ENCODE data around the gene CADPS.

CADPS gene

DNA sequence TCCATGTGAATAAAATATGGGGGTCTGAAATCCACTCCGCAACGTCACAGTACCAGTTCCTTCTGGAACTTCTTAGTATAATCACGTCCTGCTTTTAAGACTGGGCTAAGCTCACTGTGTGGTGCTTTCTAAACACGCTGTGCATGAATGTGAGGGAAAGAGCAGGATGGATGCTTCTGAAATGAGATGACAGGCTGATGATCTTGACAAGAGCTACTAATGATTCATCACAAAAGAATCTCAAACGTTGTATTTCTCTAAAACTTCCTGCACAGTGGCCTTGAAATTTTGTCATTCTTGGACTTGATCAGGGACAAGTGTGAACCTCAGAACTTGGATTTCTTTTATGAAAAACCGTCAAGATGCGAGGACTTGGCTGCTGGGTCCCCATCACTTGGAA lies 221.4 kb downstream of the CADPS start:
- H3K4me3 Mint-ChIP-seq: no peak overlapping the region
- H3K36me3 Mint-ChIP-seq (ENCODE audit: low read depth): no peaks in the 10 kb centered on the region
- H3K9me3 Mint-ChIP-seq: no peaks in the 10 kb centered on the region
- H3K27me3 Mint-ChIP-seq: no peaks in the 10 kb centered on the region
- H3K27ac Mint-ChIP-seq: no peak overlapping the region
- no peak for DNase-seq
- no peaks in the 10 kb centered on the region for H3K4me1 Mint-ChIP-seq (ENCODE audit: low read depth)

GRCh38 chr3:62647711-62648110 lies 227.5 kb downstream of the CADPS start:
- Mint-ChIP-seq H3K4me3 (no peak overlapping the region), H3K27me3 (no peaks in the 10 kb centered on the region)

GRCh38 chr3:62644493-62644892 lies 230.7 kb downstream of the CADPS start:
- H3K36me3 Mint-ChIP-seq (ENCODE audit: low read depth): no peaks in the 10 kb centered on the region
- H3K4me3 Mint-ChIP-seq: no peak overlapping the region
- no peak for DNase-seq
- no peak overlapping the region for H3K27ac Mint-ChIP-seq
- no peaks in the 10 kb centered on the region for H3K4me1 Mint-ChIP-seq (ENCODE audit: low read depth)
- no peaks in the 10 kb centered on the region for H3K9me3 Mint-ChIP-seq
- no peaks in the 10 kb centered on the region for H3K27me3 Mint-ChIP-seq

More at GRCh38 chr3:62647711-62648110, 227.5 kb downstream of the CADPS start:
- Mint-ChIP-seq H3K4me1 (ENCODE audit: low read depth) (no peaks in the 10 kb centered on the region), H3K9me3 (no peaks in the 10 kb centered on the region), H3K36me3 (ENCODE audit: low read depth) (no peaks in the 10 kb centered on the region), H3K27ac (no peak overlapping the region)
- DNase-seq: no peak

GRCh38 chr3:62638316-62638715 lies 236.9 kb downstream of the CADPS start:
- no peak for DNase-seq
- no peak overlapping the region for H3K4me3 Mint-ChIP-seq
- no peaks in the 10 kb centered on the region for H3K36me3 Mint-ChIP-seq (ENCODE audit: low read depth)
- no peaks in the 10 kb centered on the region for H3K4me1 Mint-ChIP-seq (ENCODE audit: low read depth)
- H3K27me3 Mint-ChIP-seq: no peaks in the 10 kb centered on the region
- no peak overlapping the region for H3K27ac Mint-ChIP-seq
- no peaks in the 10 kb centered on the region for H3K9me3 Mint-ChIP-seq

- Mint-ChIP-seq H3K36me3 (ENCODE audit: low read depth) (no peaks in the 10 kb centered on the region), H3K9me3 (no peaks in the 10 kb centered on the region), H3K27me3 (no peaks in the 10 kb centered on the region), H3K27ac (no peak overlapping the region), H3K4me1 (ENCODE audit: low read depth) (no peaks in the 10 kb centered on the region), H3K4me3 (no peak overlapping the region)
- DNase-seq: no peak
These were observed 238.9 kb downstream of the CADPS start for GRCh38 chr3:62636235-62636826.

- DNase-seq: no peak
- H3K36me3 Mint-ChIP-seq (ENCODE audit: low read depth): no peaks in the 10 kb centered on the region
- H3K27ac Mint-ChIP-seq: no peak overlapping the region
- peaks cover 6% of the 10 kb centered on the region for H3K27me3 Mint-ChIP-seq
- H3K4me3 Mint-ChIP-seq: no peak overlapping the region
- no peaks in the 10 kb centered on the region for H3K9me3 Mint-ChIP-seq
- H3K4me1 Mint-ChIP-seq (ENCODE audit: low read depth): no peaks in the 10 kb centered on the region
These were observed 242.5 kb downstream of the CADPS start for GRCh38 chr3:62632510-62633294.

GRCh38 chr3:62631488-62631887 lies 243.7 kb downstream of the CADPS start:
- no peak overlapping the region for H3K27ac Mint-ChIP-seq
- peaks cover 6% of the 10 kb centered on the region for H3K27me3 Mint-ChIP-seq
- no peaks in the 10 kb centered on the region for H3K4me1 Mint-ChIP-seq (ENCODE audit: low read depth)
- H3K36me3 Mint-ChIP-seq (ENCODE audit: low read depth): no peaks in the 10 kb centered on the region
- H3K4me3 Mint-ChIP-seq: no peak overlapping the region
- no peaks in the 10 kb centered on the region for H3K9me3 Mint-ChIP-seq
- DNase-seq: no peak

GRCh38 chr3:62630664-62631063 lies 244.6 kb downstream of the CADPS start:
- Mint-ChIP-seq H3K9me3 (no peaks in the 10 kb centered on the region), H3K27me3 (peaks cover 9% of the 10 kb centered on the region), H3K4me3 (no peak overlapping the region), H3K4me1 (ENCODE audit: low read depth) (no peaks in the 10 kb centered on the region), H3K36me3 (ENCODE audit: low read depth) (no peaks in the 10 kb centered on the region), H3K27ac (no peak overlapping the region)
- no peak for DNase-seq

GRCh38 chr3:62625268-62625667 lies 249.9 kb downstream of the CADPS start:
- Mint-ChIP-seq H3K27ac (no peak overlapping the region), H3K4me1 (ENCODE audit: low read depth) (no peaks in the 10 kb centered on the region), H3K9me3 (no peaks in the 10 kb centered on the region), H3K4me3 (no peak overlapping the region), H3K36me3 (ENCODE audit: low read depth) (no peaks in the 10 kb centered on the region), H3K27me3 (peaks cover 15% of the 10 kb centered on the region)
- no peak for DNase-seq

GRCh38 chr3:62624185-62624584 lies 251.0 kb downstream of the CADPS start:
- H3K4me3 Mint-ChIP-seq: no peak overlapping the region
- H3K27ac Mint-ChIP-seq: no peak overlapping the region
- no peak for DNase-seq
- peaks cover 9% of the 10 kb centered on the region for H3K27me3 Mint-ChIP-seq
- no peaks in the 10 kb centered on the region for H3K9me3 Mint-ChIP-seq
- no peaks in the 10 kb centered on the region for H3K36me3 Mint-ChIP-seq (ENCODE audit: low read depth)
- no peaks in the 10 kb centered on the region for H3K4me1 Mint-ChIP-seq (ENCODE audit: low read depth)

- DNase-seq: no peak
- H3K4me3 Mint-ChIP-seq: no peak overlapping the region
- peaks cover 9% of the 10 kb centered on the region for H3K27me3 Mint-ChIP-seq
- no peaks in the 10 kb centered on the region for H3K36me3 Mint-ChIP-seq (ENCODE audit: low read depth)
- H3K9me3 Mint-ChIP-seq: no peaks in the 10 kb centered on the region
- no peaks in the 10 kb centered on the region for H3K4me1 Mint-ChIP-seq (ENCODE audit: low read depth)
- H3K27ac Mint-ChIP-seq: no peak overlapping the region
These were observed 252.6 kb downstream of the CADPS start for GRCh38 chr3:62622553-62623174.

- Mint-ChIP-seq H3K9me3 (no peaks in the 10 kb centered on the region), H3K27me3 (peaks cover 9% of the 10 kb centered on the region), H3K4me1 (ENCODE audit: low read depth) (no peaks in the 10 kb centered on the region), H3K4me3 (no peak overlapping the region), H3K36me3 (ENCODE audit: low read depth) (no peaks in the 10 kb centered on the region), H3K27ac (no peak overlapping the region)
- DNase-seq: no peak
These were observed 253.3 kb downstream of the CADPS start for GRCh38 chr3:62621925-62622324.

DNA sequence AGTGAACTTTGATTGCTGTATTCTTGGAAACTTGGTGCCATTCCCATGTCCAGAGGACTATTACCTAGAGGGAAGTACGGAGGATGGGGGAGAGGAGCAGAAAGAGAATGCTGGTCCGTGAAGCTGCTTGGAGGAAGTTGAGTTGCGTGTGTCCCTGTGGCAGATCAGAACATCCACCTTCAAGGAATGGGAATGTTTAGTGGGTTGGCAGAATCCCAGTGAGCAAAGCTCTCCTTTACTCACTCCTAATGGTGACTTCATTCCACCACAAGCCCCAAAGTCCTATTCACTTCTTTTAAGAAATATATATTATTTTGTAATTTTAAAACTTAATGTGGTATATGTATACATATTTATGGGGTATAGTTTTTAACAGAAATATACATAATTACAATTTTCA lies 254.0 kb downstream of the CADPS start:
- no peak overlapping the region for H3K4me3 Mint-ChIP-seq
- no peaks in the 10 kb centered on the region for H3K4me1 Mint-ChIP-seq (ENCODE audit: low read depth)
- peaks cover 8% of the 10 kb centered on the region for H3K27me3 Mint-ChIP-seq
- H3K27ac Mint-ChIP-seq: no peak overlapping the region
- DNase-seq: no peak
- no peaks in the 10 kb centered on the region for H3K9me3 Mint-ChIP-seq
- no peaks in the 10 kb centered on the region for H3K36me3 Mint-ChIP-seq (ENCODE audit: low read depth)

- Mint-ChIP-seq H3K4me3 (no peak overlapping the region), H3K27me3 (no peaks in the 10 kb centered on the region), H3K27ac (no peak overlapping the region), H3K9me3 (no peaks in the 10 kb centered on the region), H3K36me3 (ENCODE audit: low read depth) (no peaks in the 10 kb centered on the region), H3K4me1 (ENCODE audit: low read depth) (no peaks in the 10 kb centered on the region)
- DNase-seq: no peak
These were observed 259.9 kb downstream of the CADPS start for GRCh38 chr3:62615258-62615849.

GRCh38 chr3:62614527-62614926 lies 260.7 kb downstream of the CADPS start:
- H3K36me3 Mint-ChIP-seq (ENCODE audit: low read depth): no peaks in the 10 kb centered on the region
- no peaks in the 10 kb centered on the region for H3K4me1 Mint-ChIP-seq (ENCODE audit: low read depth)
- no peaks in the 10 kb centered on the region for H3K27me3 Mint-ChIP-seq
- no peak overlapping the region for H3K27ac Mint-ChIP-seq
- DNase-seq: no peak
- no peaks in the 10 kb centered on the region for H3K9me3 Mint-ChIP-seq
- H3K4me3 Mint-ChIP-seq: no peak overlapping the region
